ENCODE results near the gene PTPRS.
A peak's percentile ranks its signal among the peaks of the same experiment; 100 is the strongest.
"Not testable (repeated sequence)": the region's sequence is repeated elsewhere in the genome, so short reads cannot be mapped to it uniquely, and the experiment has no call there.

The PTPRS gene

DNA sequence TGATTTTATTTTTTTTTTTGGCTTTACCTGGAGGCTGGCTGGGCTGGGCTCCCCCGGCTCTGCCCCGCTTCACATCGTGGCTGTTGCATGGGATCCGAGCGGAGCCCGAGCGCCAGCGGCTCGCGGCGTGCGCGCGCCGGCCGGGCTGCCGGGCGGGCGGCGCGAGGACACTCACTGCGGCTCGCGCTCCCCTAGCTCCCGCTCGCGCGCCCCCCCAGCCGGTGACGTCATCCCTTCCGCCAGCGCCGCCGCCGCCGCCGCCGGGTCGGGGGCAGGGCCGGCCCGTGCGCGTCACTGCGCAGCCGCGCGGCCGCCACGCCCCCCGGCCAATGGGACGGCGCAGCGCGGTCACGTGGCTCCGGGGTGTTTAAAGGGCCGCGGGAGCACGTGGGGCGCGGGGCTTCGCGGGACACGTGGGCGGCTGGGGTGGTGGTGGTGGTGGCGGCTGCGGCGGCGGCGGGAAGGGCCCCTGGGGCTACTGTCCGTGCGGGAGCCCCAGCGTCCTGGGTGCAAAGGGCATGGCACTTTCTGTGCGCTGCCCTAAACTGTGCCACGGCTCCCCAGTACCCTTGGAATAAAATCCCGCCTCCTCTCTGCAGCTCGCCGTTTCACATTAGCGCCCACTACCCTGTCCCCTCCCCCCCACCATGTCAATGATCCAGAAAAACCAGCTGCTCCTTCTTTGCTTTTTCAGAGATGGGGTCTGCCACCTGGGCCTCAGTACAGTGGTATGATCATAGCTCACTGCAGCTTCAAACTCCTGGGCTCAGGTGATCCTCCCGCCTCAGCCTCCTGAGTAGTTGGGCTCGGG lies at the start of gene PTPRS:
Gene PTPRS (minus strand): TSS at position 176 of the 811 bp plus-strand sequence. CDS start 54,672 bp downstream, outside the sequence.
- peak; percentile 78 for DNase-seq

DNA sequence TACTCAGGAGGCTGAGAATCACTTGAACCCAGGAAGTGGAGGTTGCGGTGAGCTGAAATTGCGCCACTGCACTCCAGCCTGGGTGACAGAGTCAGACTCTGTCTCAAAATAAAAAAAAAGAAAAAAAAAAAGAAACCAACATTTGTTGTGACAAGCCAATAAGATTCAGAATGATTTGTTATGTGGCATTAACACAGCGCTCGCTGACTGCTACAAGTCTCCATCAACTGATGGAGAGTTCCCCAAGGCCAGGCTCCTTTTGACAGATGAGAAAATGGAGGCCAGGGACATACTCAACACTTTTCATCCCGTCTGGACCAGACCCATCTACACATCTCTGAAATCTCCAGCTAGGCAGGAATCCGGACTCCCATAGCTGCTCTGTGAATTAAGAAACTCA lies 48.7 kb upstream of the PTPRS start:
- DNase-seq, result no peak

DNA sequence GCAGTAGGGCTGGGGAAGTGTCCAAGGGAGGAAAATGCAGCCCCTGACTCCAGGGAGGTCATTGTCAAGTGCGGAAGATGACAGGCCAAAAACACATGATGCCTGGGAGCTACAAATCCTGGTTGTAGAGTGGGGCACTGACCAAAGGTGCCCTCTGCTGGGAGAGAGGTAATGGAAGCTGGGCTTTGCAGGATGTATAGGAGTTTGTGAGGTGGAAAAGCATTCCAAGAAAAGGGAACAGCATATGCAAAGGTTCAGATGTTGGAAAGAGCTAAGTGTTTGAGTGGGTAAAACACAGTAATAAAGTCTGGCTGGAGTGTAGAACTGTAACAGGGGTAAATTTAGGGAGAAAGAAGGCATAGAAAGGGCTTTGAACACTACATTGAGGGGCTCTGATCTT lies 46.9 kb upstream of the PTPRS start:
- DNase-seq, result no peak

DNA sequence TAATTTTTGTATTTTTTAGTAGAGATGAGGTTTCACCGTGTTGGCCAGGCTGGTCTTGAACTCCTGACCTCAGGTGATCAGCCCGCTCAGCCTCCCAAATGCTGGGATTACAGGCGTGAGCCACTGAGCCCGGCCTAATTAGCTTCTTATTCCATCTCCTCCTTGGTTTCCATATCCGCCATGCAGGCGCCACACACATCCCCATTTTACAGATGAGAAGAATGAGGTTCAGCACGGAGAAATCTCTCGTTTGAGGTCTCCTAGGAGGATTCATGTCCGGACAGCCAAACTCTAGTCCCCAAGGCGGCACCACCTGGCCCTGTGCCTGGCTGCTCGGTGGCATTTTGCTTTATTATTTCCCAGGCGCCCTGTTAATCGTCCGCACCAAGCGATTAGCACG lies 46.2 kb upstream of the PTPRS start:
- DNase-seq, result no peak

DNA sequence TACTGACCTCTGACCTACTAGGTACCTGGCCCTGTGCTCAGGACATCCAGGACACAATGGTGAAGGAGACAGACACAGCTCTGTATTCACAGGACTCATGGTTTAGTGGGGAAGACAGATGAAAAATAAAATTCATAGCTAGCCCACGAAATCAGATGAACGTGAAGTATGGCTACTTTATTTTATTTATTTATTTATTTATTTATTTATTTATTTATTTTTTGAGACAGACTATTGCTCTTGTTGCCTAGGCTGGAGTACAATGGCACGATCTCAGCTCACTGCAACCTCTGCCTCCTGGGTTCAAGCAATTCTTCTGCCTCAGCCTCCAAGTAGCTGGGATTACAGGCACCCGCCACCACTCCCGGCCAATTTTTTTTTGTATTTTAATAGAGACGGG lies 40.6 kb upstream of the PTPRS start:
- not testable (repeated sequence) for DNase-seq

DNA sequence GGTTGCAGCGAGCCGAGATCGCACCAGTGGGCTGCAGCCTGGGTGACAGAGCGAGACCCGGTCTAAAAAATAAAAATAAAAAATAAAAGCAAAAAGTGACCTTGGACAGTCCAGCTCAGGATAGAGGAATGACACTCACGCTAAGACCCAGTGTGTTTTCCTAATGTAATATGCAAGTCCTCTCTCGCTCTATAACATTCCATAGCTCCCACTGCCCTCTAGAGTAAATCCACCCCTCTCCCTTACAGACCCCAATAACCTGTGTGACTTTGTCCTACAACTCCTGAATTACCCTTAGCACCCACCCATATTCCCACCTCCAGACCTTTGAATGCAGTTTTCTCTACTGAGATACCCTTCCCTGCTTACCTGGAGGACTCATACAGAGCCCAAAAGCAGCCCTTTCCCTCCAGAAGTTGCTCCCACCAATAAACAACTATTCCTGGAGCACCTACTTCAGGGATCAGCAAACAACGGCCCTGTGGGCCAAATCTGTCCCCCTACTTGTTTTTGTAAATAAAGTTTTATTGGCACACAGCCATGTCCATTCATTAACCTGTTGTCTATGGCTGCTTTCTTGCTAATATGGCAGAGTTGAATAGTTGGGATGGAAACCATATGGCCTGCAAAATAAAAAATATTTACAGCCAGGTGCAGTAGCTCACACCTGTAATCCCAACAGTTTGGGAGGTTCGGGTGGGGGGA lies 39.8 kb upstream of the PTPRS start:
- DNase-seq, result no peak

DNA sequence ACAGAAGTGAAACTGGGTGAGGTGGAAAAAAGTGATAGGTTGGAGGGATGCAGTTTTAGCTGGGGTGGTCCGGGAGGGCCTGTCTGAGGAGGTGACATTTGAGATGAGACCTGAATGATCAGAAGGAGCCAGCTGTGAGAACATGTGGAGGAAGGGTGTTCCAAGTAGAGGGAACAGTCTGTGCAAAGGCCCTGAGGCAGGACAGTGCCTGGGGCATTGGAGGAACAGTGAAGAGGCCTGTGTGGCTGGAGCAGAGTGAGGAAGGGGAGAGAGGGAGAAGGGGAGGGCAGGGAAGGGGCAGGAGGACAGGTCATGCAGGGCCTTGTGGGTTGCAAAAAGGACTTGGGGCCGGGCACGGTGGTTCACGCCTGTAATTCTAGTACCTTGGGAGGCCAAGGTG lies 36.3 kb upstream of the PTPRS start:
- DNase-seq, result no peak

DNA sequence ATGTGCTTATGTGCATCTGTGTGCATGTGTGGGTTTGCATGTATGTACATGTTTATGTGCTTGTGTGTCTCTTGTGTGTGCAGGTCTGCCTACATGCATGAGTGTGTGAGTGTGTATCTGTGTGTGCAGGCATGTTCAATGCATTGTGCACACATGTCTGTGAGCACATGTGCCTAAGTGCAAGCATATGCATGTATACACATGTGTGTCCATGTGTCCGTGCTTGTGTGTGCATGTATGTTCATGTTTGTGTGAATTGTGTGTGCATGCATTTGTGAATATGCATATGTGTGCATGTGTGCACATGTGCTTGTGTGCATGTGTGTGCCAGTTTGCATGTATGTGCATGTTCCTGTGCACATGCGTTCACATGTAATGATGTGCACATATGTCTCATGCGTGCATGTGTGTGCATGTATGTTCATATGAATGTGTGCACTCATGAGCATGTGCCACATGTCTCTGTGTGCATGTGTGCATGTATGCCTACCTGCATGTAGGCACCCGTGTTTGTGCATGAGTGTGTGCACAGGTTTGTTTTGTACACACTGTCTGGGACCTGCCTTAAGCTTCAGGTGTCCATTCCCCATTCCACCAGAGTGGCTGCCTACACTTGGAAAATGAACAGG lies 32.1 kb upstream of the PTPRS start:
- no peak for DNase-seq

DNA sequence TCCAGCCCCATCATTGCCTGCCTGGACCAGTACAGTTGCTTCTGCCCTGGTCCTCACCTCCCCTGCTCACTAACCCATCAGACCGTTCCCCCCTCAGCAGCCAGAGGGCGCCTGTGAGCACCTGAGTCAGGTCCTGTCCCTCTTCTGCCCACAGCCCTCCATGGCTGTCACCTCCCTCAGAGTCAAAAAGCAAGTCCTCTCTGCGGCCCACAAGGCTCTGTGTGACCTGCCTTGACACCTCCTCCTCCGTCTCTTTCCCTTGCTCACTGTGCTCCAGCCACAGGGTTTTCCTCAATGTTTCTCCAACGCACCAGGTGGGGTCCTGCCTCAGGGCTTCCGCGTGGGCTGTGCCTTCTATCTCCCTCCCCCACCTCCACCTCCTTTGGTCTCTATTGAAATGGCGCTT lies 29.4 kb upstream of the PTPRS start:
- DNase-seq, result peak; percentile 41

DNA sequence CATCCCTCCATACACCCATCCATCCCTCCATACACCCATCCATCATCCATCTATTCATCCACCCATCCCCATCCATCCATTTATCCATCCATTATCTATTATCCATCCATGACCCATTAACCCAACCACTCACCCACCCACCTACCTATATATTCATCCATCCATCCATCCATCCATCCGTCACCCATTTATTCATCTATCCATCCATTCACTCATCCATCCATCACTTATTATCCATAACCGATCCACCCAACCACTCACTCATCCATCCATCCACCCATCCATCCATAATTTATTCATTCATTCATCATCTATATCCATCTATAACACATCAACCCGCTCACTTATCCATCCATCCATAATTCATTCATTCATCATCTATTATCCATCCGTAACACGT lies 28.7 kb upstream of the PTPRS start:
- no peak for DNase-seq

DNA sequence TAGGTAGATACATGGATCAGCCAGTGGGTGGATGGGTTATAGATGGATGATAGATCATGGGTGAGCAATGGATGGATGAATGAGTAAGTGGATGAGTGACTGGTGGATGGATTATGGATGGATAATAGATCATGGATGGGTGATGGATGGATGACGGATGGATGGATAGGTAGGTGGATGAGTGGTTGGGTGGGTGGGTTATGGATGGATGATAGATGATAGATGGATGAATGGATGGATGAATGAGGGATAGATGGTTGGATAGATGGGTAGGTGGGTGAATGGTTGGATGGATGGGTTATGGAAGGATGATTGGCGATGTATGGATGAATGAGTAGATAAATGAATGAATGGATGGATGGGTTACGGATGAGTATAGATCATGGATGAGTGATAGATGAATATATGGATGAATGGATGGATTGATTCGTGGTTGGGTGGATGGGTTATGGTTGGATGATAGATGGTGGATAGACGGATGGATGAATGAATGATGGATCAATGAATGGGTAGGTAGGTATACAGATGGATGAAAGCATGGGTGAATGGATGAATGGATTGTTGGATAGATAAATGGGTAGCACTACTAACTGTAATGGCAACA lies 27.0 kb upstream of the PTPRS start:
- DNase-seq, result no peak

DNA sequence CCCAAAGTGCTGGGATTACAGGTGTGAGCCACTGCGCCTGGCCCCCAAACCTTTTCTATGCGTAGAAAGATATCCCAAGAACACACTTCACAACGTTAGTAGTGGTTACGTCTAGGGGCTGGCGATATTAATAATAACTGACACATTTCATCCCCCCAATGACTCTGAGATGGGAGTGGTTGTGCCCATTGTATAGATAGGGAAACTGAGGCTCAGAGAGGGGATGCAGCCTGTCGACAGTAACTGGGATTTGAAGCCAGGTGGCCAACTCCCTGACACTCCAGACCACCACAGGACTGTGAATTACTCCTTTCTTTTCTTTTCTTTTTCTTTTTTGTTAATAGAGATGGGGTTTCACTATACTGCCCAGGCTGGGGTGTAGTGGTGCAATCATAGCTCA lies 25.3 kb upstream of the PTPRS start:
- DNase-seq, result no peak

DNA sequence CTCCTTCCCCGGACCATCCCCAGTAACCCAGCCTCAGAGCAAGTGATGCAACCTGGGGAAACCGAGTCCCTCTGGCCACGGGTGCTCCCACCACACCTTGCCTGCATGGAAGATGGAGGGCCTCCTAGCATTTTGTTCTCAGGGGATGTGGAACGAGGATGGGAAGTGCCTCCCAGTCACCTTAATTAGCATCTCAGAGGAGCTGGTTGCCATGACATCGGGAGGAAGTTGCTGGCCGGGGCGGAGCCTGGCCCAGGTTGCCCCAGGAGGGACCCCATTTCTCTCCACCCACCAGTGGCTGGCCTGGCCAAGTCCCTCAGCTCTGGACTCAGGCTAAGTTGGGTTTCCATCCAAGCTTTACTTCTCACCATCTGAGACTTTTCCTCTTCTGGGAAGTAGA lies 24.1 kb upstream of the PTPRS start:
- DNase-seq, result no peak

DNA sequence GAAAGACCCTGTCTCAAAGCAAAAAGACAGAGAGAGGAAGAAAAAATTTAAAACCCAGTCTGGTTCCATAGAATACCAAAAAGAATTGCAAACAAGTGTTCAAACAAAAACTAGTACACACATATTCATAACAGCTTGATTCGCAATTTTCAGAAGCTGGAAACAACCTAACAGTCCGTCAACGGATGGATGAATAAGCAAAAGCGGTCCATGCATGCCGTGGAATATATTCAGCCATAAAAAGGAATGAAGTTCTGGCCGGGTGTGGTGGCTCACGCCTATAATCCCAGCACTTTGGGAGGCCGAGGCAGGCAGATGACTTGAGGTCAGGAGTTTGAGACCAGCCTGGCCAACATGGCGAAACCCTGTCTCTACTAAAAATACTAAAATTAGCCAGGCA lies 21.2 kb upstream of the PTPRS start:
- DNase-seq, result not testable (repeated sequence)

DNA sequence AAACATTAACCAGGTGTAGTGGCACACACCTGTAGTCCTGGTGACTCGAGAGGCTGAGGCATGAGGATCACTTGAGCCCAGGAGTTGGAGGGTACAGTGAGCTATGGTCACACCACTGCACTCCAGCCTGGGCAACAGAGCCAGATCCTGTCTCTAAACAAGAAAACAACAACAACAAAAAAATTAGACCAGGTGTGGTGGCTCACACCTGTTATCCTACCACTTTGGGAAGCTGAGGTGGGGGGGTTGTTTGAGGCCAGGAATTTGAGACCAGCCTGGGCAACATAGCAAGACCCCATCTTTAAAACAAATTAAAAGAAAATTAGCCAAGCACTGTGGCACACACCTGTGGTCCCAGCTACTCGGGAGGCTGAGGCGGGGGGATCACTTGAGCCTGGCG lies 20.8 kb upstream of the PTPRS start:
- no peak for DNase-seq

DNA sequence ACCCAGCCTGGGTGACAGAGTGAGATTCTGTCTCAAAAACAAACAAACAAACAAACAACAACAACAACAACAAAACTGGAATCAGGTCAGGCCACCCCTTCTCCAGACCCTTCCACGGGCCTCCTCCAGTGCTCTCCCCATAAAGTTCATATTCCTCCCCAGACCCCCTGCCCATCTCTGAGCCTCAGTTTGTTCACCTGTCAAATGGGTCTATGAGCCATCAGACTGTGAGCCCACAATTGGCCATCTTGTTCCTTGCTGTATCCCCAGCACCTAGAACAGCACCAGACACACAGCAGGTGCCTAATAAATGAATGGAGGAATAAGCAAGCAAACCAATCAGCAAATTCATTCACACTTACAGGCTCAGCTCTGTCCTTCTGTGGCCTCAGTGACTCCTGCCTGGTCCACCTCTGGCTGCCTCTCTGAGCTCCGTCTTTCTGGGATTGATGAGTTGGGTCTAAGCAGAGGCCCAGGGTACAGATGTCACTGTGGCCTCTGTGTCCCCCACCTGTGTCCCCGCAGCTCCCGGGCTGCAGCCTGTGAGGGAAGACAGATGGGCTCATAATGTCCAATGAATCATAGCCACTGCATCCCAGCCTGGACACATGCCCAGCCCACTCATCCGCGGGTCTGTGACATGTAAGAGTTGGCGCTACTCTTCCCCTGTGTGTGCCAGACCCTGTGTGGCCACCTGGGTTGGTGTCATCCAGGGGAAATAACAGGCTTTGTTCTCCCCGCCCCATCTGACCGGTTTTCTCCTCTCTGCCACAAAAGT lies 19.6 kb upstream of the PTPRS start:
- no peak for DNase-seq

DNA sequence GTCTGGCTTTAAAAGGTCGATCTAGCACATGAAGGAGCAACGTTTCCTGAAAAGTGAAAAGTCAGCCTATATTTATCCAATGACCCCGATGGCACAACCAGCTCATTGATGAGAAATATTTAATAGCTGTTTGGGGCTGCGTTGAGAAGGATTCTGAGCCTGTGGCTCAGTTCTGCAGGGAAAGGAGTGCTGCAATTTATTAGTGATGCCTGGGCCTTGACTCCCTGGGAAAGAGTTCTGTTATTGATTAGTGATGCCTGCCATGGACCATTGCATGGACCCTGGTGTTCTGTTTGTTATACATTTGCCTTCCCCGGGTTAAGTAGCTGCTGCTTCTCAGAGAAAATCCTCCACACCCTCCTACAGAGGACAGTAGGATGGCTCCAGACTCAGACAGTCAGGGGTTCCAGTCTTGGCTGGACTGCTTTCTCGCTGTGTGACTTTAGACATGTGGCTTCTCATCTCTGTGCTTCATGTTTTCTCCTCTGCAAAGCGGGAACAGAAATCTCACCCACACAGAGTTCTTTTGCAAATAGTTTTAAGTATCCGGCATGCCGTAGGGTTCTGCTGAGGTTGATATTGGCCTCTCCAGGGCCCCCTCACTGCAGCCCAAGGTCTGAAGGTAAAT lies 17.7 kb upstream of the PTPRS start:
- DNase-seq, result no peak

DNA sequence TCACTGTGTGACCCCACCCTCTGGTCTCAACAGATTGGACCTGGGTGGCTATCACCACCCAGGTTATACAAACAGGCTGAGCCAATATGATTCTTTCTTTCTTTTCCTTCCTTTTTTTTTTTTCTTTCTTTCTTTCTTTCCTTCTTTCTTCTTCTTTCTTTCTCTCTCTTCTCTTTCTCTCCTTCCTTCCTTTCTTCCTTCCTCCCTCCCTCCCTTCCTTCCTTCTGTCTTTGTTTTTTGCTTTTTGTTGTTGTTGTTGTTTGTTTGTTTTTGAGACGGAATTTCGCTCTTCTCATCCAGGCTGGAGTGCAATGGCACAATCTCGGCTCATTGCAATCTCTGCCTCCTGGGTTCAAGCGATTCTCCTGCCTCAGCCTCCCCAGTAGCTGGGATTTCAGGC lies 17.0 kb upstream of the PTPRS start:
- DNase-seq, result no peak

DNA sequence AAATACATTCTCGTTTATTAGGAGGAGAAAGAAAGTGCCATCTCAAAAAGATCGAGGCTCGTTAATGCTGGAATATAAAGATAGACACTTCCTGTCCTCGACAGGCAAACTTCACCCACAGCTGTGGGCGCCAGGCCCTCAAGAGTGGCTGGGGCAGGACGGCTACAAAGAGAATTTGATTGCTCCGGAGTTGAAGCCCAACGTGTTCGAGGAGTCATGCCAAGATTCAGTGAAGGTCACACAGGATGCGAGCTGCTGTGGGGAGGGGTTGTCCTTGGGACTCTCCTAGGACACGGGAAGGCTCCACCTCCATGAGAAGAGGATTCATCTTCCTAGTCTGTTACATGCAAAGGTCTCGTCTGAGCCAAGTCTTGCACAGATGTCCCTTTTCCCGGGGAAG lies 16.3 kb upstream of the PTPRS start:
- no peak for DNase-seq

DNA sequence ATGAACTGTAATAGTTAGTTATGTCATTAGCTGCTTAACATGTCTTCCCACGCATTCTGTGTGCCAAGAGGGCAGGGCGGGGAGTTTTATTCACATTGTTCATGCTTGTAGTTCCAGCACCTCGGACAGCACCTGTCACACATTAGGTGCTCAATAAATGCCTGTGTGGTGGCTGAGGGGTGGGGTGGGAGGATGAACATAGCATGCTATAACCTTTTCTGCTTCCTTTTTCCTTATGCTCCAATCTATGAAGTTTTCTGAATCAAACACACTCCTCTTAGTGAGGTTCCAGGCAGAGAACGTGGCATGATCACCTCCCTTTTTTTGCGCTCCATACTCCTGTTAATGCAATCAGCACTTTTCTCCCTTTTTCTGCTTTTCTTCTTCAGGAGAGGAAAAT lies 15.8 kb upstream of the PTPRS start:
- DNase-seq, result no peak

DNA sequence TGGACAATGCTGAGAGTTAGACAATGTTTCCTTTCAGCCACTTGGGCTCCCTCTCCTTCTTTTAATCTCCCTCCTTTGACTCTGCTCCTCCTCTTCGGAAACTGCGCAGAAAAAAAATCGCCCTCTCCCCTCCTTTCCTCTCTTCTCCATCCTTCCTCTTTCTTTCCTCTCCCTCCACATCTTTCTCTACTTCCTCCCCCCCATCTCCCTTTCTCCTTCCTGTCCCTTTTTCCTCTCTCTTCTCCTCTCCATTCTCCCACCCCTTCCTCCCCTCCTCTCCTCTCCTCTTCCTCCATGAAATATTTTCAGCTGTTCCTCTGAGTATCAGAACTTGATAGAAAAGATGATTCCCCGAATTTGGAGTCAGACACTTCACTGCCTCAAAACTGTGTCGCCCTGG lies 15.1 kb upstream of the PTPRS start:
- no peak for DNase-seq

DNA sequence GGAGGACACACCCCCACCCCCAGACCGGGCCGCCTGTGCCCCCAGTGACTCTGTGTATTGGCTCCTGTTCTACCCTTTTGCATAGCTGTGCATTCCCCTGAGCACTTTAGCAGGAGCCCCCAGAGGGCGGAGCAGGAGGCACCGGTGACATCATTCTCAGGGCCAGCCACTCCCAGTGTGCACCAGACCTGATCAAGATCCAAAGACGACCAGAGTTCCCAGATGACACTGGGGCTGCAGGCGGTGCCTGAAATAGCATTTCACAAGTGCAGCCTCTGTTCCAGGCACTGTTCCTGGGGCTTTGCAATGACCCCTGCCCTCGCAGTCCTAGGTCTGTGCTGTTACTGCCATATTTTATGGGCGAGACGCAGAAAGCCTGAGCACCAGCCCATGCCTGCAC lies 14.5 kb upstream of the PTPRS start:
- DNase-seq, result no peak
